Astrocyte (in vitro differentiated cells and primary cell): Measurements from ENCODE around the gene SSBP2.

Experiments used
- CTCF ChIP-seq: IDR thresholded peaks from 2 replicates; pipeline ENCODE4 v1.5.1; 2011; ENCODE audit warnings: low read depth, mild to moderate bottlenecking, inconsistent platforms, low read length, moderate library complexity; ENCODE audit not compliant: insufficient read depth
- EZH2 ChIP-seq: IDR thresholded peaks from 2 replicates; pipeline ENCODE4 v1.6.1; 2012; ENCODE audit warnings: mild to moderate bottlenecking, low read length, inconsistent platforms; ENCODE audit not compliant: insufficient read depth

GRCh38 chr5:81398741-81399140 is 352.2 kb downstream of the SSBP2 start:
- TF ChIP-seq CTCF (no peak), EZH2 (no peak)
